ENCODE measurements around the gene GPATCH4.

GRCh38 chr1:156586892-156587477 is 14.3 kb downstream of the GPATCH4 start:
- TF ChIP-seq YY1 (IDR thresholded peaks at IDR 0.05; ENCODE audit: insufficient read depth, insufficient read length): no peak
- TF ChIP-seq ZNF274 (IDR thresholded peaks at IDR 0.05; ENCODE audit: low read depth, low read length): no peak
